DOHH2 (cell line): ENCODE data around the gene GJC1.

Source experiments
- H3F3A ChIP-seq: fragments of 200-600 bp; sonication (generic), shearing (Covaris generic); 2 replicates; pipeline ENCODE4 v1.6.0; 2016; ENCODE audit warnings: antibody characterized with exemption, mild to moderate bottlenecking; ENCODE audit not compliant: control insufficient read depth, insufficient read depth
- H3K27ac ChIP-seq: fragments of 200-600 bp; sonication (generic); 2 replicates; pipeline ENCODE4 v1.5.1; 2014; ENCODE audit warnings: low read depth, mild to moderate bottlenecking, low read length, moderate library complexity
- H3K27me3 ChIP-seq: fragments of 200-600 bp; sonication (generic); 2 replicates; pipeline ENCODE4 v1.6.1; 2014; ENCODE audit warnings: mild to moderate bottlenecking, low read length, mixed read lengths; ENCODE audit not compliant: control insufficient read depth
- H3K36me3 ChIP-seq: fragments of 200-600 bp; sonication (generic); 2 replicates; pipeline ENCODE4 v1.6.1; 2014; ENCODE audit warnings: mild to moderate bottlenecking, low read length, moderate library complexity, mixed read lengths; ENCODE audit not compliant: control insufficient read depth
- H3K4me1 ChIP-seq: fragments of 200-600 bp; sonication (generic); 2 replicates; pipeline ENCODE4 v1.6.1; 2014; ENCODE audit warnings: mild to moderate bottlenecking, low read length, mixed read lengths; ENCODE audit not compliant: control insufficient read depth
- H3K4me2 ChIP-seq: fragments of 200-600 bp; sonication (generic); 2 replicates; pipeline ENCODE4 v1.6.0; 2014; ENCODE audit warnings: mild to moderate bottlenecking, low read length, moderate library complexity
- H3K4me3 ChIP-seq: fragments of 200-600 bp; sonication (generic); 2 replicates; pipeline ENCODE4 v1.5.1; 2014; ENCODE audit warnings: mild to moderate bottlenecking, low read length, mixed read lengths
- H3K79me2 ChIP-seq: fragments of 200-600 bp; sonication (generic); 2 replicates; pipeline ENCODE4 v1.6.1; 2014; ENCODE audit warnings: mild to moderate bottlenecking, low read length, mixed read lengths; ENCODE audit not compliant: control insufficient read depth
- H3K9me2 ChIP-seq: fragments of 200-600 bp; sonication (generic); replicated peaks from 2 replicates; pipeline ENCODE4 v1.6.1; 2014; ENCODE audit warnings: mild to moderate bottlenecking, low read length, mixed read lengths; ENCODE audit not compliant: control insufficient read depth
- H3K9me3 ChIP-seq: fragments of 200-600 bp; sonication (generic); 2 replicates; pipeline ENCODE4 v1.6.1; 2014; ENCODE audit warnings: antibody characterized with exemption, low read length, mixed read lengths; ENCODE audit not compliant: control insufficient read depth, insufficient read depth
- H4K20me1 ChIP-seq: fragments of 200-600 bp; sonication (generic); 2 replicates; pipeline ENCODE4 v1.6.0; 2014; ENCODE audit warnings: low read depth, mild to moderate bottlenecking, antibody characterized with exemption, low read length, moderate library complexity; ENCODE audit not compliant: control insufficient read depth, insufficient read depth
- CTCF ChIP-seq: fragments of 200-600 bp; sonication (generic); IDR thresholded peaks from one replicate; pipeline ENCODE4 v1.5.1; 2014; ENCODE audit warnings: antibody characterized with exemption, mild to moderate bottlenecking, low read depth, low read length; ENCODE audit not compliant: poor library complexity, severe bottlenecking
- EZH2phosphoT487 ChIP-seq: fragments of 200-600 bp; sonication (generic); IDR thresholded peaks from 2 replicates; pipeline ENCODE4 v1.6.1; 2017; ENCODE audit warnings: borderline replicate concordance, mild to moderate bottlenecking, antibody characterized with exemption, low read length, moderate library complexity, mixed read lengths

GJC1 gene

GRCh38 chr17:44779211-44780025 is 50.7 kb downstream of the GJC1 start:
- H3K9me2 ChIP-seq, result no peaks in the 10 kb centered on the region
- H3K9me3 ChIP-seq, result no peaks in the 10 kb centered on the region
- no peaks in the 10 kb centered on the region for H3K27me3 ChIP-seq
- H3F3A ChIP-seq, result no peaks in the 10 kb centered on the region
- TF ChIP-seq EZH2phosphoT487, result no peak
- TF ChIP-seq CTCF, result peak; percentile 96
- H3K4me2 ChIP-seq, result peak overlapping the region; percentile 98
- peaks cover 25% of the 10 kb centered on the region for H3K4me1 ChIP-seq
- H4K20me1 ChIP-seq, result 0 out of 2 replicates have a peak, but pooled peaks cover 2% of the 10 kb centered on the region
- H3K4me3 ChIP-seq, result peak overlapping the region; percentile 79
- no peaks in the 10 kb centered on the region for H3K79me2 ChIP-seq
- no peaks in the 10 kb centered on the region for H3K36me3 ChIP-seq
- H3K27ac ChIP-seq, result no peak overlapping the region

- TF ChIP-seq CTCF, result no peak
- no peak for TF ChIP-seq EZH2phosphoT487
- Histone ChIP-seq H3K4me3 (peak overlapping the region; percentile 79), H3K9me3 (no peaks in the 10 kb centered on the region), H3F3A (no peaks in the 10 kb centered on the region), H3K79me2 (no peaks in the 10 kb centered on the region), H4K20me1 (0 out of 2 replicates have a peak, but pooled peaks cover 2% of the 10 kb centered on the region), H3K36me3 (no peaks in the 10 kb centered on the region), H3K4me2 (peak overlapping the region; percentile 98), H3K4me1 (peaks cover 26% of the 10 kb centered on the region), H3K9me2 (no peaks in the 10 kb centered on the region), H3K27me3 (no peaks in the 10 kb centered on the region), H3K27ac (no peak overlapping the region)
Observed at GRCh38 chr17:44778656-44779210, 51.4 kb downstream of the GJC1 start.

- no peaks in the 10 kb centered on the region for H3K36me3 ChIP-seq
- no peaks in the 10 kb centered on the region for H3K79me2 ChIP-seq
- H3K4me1 ChIP-seq, result peaks cover 26% of the 10 kb centered on the region
- no peak overlapping the region for H3K4me2 ChIP-seq
- no peak overlapping the region for H3K27ac ChIP-seq
- H3F3A ChIP-seq, result no peaks in the 10 kb centered on the region
- no peaks in the 10 kb centered on the region for H3K9me2 ChIP-seq
- no peak for TF ChIP-seq CTCF
- no peak for TF ChIP-seq EZH2phosphoT487
- no peaks in the 10 kb centered on the region for H3K9me3 ChIP-seq
- H3K27me3 ChIP-seq, result no peaks in the 10 kb centered on the region
- H4K20me1 ChIP-seq, result 0 out of 2 replicates have a peak, but pooled peaks cover 2% of the 10 kb centered on the region
- no peak overlapping the region for H3K4me3 ChIP-seq
Observed at GRCh38 chr17:44777394-44778348, 52.4 kb downstream of the GJC1 start.
